ENCODE results near the gene NCOA7.
"Not testable (repeated sequence)": the region's sequence is repeated elsewhere in the genome, so short reads cannot be mapped to it uniquely, and the experiment has no call there.

NCOA7 gene

GRCh38 chr6:125793863-125794262 lies 3.1 kb downstream of the NCOA7 start:
- DNase-seq: no peak

- DNase-seq: no peak
Measured at GRCh38 chr6:125794342-125795137, 3.8 kb downstream of the NCOA7 start.

- no peak for DNase-seq
Measured at GRCh38 chr6:125795301-125795700, 4.5 kb downstream of the NCOA7 start.

GRCh38 chr6:125797120-125797885 lies 6.5 kb downstream of the NCOA7 start:
- no peak for DNase-seq

GRCh38 chr6:125797886-125798444 lies 7.2 kb downstream of the NCOA7 start:
- DNase-seq: peak; percentile 4

- no peak for DNase-seq
Measured at GRCh38 chr6:125798734-125799508, 8.2 kb downstream of the NCOA7 start.

- DNase-seq: no peak
Measured at GRCh38 chr6:125802383-125802782, 11.6 kb downstream of the NCOA7 start.

GRCh38 chr6:125802943-125803377 lies 12.2 kb downstream of the NCOA7 start:
- no peak for DNase-seq

- no peak for DNase-seq
Measured at GRCh38 chr6:125804264-125804663, 13.5 kb downstream of the NCOA7 start.

- not testable (repeated sequence) for DNase-seq
Measured at GRCh38 chr6:125804866-125805425, 14.2 kb downstream of the NCOA7 start.

GRCh38 chr6:125806813-125807212 lies 16.1 kb downstream of the NCOA7 start:
- DNase-seq: no peak

GRCh38 chr6:125807293-125807692 lies 16.5 kb downstream of the NCOA7 start:
- DNase-seq: no peak

- no peak for DNase-seq
Measured at GRCh38 chr6:125808060-125808459, 17.3 kb downstream of the NCOA7 start.

- no peak for DNase-seq
Measured at GRCh38 chr6:125808591-125808990, 17.8 kb downstream of the NCOA7 start.

- no peak for DNase-seq
Measured at GRCh38 chr6:125809570-125810170, 18.9 kb downstream of the NCOA7 start.

GRCh38 chr6:125810445-125810844 lies 19.7 kb downstream of the NCOA7 start:
- DNase-seq: peak; percentile 7

GRCh38 chr6:125811259-125811658 lies 20.5 kb downstream of the NCOA7 start:
- no peak for DNase-seq

GRCh38 chr6:125812394-125813292 lies 21.9 kb downstream of the NCOA7 start:
- DNase-seq: peak; percentile 5

- DNase-seq: no peak
Measured at GRCh38 chr6:125814481-125814880, 23.7 kb downstream of the NCOA7 start.

- DNase-seq: no peak
Measured at GRCh38 chr6:125815080-125815910, 24.5 kb downstream of the NCOA7 start.
